ENCODE data around the gene SELENOW.
"Not testable (repeated sequence)": the region's sequence is repeated elsewhere in the genome, so short reads cannot be mapped to it uniquely, and the experiment has no call there.

The SELENOW gene

GRCh38 chr19:47786566-47786965, 8.1 kb downstream of the SELENOW start:
- no peak for DNase-seq (ENCODE audit: low read depth)

- DNase-seq (ENCODE audit: low read depth): not testable (repeated sequence)
Observed at GRCh38 chr19:47787307-47787706, 8.8 kb downstream of the SELENOW start.

GRCh38 chr19:47789811-47790210, 11.3 kb downstream of the SELENOW start:
- not testable (repeated sequence) for DNase-seq (ENCODE audit: low read depth)

GRCh38 chr19:47790398-47790814, 11.9 kb downstream of the SELENOW start:
- DNase-seq (ENCODE audit: low read depth): peak; percentile 74

GRCh38 chr19:47792616-47793015, 14.1 kb downstream of the SELENOW start:
- no peak for DNase-seq (ENCODE audit: low read depth)

- no peak for DNase-seq (ENCODE audit: low read depth)
Observed at GRCh38 chr19:47794526-47794925, 16.0 kb downstream of the SELENOW start.

GRCh38 chr19:47796785-47797184, 18.3 kb downstream of the SELENOW start:
- no peak for DNase-seq (ENCODE audit: low read depth)

GRCh38 chr19:47797996-47798903, 19.7 kb downstream of the SELENOW start:
- DNase-seq (ENCODE audit: low read depth): no peak

GRCh38 chr19:47798904-47799266, 20.4 kb downstream of the SELENOW start:
- DNase-seq (ENCODE audit: low read depth): no peak

GRCh38 chr19:47801270-47801669, 22.8 kb downstream of the SELENOW start:
- no peak for DNase-seq (ENCODE audit: low read depth)

GRCh38 chr19:47802521-47803043, 24.1 kb downstream of the SELENOW start:
- no peak for DNase-seq (ENCODE audit: low read depth)

- DNase-seq (ENCODE audit: low read depth): not testable (repeated sequence)
Observed at GRCh38 chr19:47803148-47803547, 24.6 kb downstream of the SELENOW start.

GRCh38 chr19:47803671-47804070, 25.2 kb downstream of the SELENOW start:
- not testable (repeated sequence) for DNase-seq (ENCODE audit: low read depth)

- not testable (repeated sequence) for DNase-seq (ENCODE audit: low read depth)
Observed at GRCh38 chr19:47804451-47804850, 25.9 kb downstream of the SELENOW start, which contains the start of gene TPRX1. Gene TPRX1, minus strand, starts transcription at chr19:47804551. Its CDS starts 12 bp downstream, at chr19:47804539.

- no peak for DNase-seq (ENCODE audit: low read depth)
Observed at GRCh38 chr19:47805313-47805712, 26.8 kb downstream of the SELENOW start.

- DNase-seq (ENCODE audit: low read depth): no peak
Observed at GRCh38 chr19:47806435-47806834, 27.9 kb downstream of the SELENOW start.

- DNase-seq (ENCODE audit: low read depth): peak; percentile 68
Observed at GRCh38 chr19:47813304-47813994, 34.9 kb downstream of the SELENOW start.

- DNase-seq (ENCODE audit: low read depth): no peak
Observed at GRCh38 chr19:47813995-47814328, 35.5 kb downstream of the SELENOW start.

- not testable (repeated sequence) for DNase-seq (ENCODE audit: low read depth)
Observed at GRCh38 chr19:47816270-47816669, 37.8 kb downstream of the SELENOW start.

GRCh38 chr19:47818221-47818620, 39.7 kb downstream of the SELENOW start:
- not testable (repeated sequence) for DNase-seq (ENCODE audit: low read depth)

GRCh38 chr19:47819858-47820257, 41.4 kb downstream of the SELENOW start:
- DNase-seq (ENCODE audit: low read depth): no peak

- DNase-seq (ENCODE audit: low read depth): no peak
Observed at GRCh38 chr19:47820410-47820809, 41.9 kb downstream of the SELENOW start.
